GM18502 (cell line): ENCODE data around the gene IL17RD.
"Not testable (repeated sequence)": the region's sequence is repeated elsewhere in the genome, so short reads cannot be mapped to it uniquely, and the experiment has no call there.

ENCODE experiments used
- ATAC-seq: cut with Tn5 transposase; IDR thresholded peaks from one replicate; pipeline ENCODE4 v1.9.1; 2021; ENCODE audit warnings: mild to moderate bottlenecking; ENCODE audit not compliant: unreplicated experiment, poor library complexity

The IL17RD gene

DNA sequence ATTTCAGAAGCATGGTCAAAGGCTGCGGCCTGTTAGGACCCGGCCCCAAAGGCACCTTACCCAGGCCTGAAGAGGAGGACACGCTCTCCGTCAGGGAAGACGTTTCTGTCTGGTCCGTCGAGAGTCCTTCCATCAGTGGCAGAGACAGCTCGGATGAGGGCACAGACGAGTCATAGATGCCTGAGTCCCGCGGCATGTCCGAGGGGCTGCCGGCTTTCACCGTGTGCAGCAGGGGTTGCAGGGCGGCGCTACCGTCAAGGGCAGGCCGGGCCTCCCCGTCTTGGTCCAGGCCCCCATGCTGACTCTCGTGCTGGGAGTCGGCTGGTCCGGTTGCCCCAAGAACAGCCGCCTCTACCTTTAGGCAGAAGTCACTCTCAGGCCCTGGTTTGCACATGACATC, 67.6 kb downstream of the IL17RD start:
- ATAC-seq = no peak

DNA sequence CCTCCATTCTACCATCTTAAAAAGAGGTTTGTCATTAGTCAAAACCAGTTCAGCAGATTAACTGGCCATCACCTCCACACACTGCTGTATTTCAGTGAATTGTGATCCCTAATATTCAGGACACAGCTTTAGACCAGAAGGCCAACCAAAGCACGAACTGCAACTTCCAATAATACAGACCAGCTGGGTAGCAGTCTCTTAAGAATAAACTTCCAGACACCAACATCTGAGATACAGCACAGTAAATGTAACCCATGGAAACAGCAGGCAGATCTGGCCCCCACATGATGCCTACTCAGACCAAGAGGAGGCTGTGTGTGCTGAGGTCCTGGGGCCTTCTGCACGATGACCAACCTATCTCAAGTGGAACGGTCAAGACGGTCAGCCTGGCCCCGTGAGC, 69.8 kb downstream of the IL17RD start:
- ATAC-seq = no peak

DNA sequence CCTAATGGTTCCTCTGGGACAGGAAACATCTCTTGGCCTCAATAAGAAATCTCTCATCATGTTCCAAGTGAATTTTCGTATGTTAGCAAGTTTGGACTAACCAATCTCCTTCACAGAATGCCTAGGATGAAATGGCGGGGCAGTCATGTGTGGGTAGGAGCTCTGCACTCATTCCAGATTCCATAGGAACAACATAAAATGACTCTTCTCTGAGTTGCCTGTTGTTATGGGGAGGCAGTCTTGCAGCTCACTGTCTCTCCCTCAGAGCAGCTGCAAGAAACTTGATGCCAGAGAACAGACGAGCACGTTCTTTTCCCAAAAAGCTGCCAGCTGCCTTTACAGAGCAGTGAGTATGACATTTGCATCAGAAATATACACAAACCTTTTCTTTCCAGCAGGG, 70.6 kb downstream of the IL17RD start:
- no peak for ATAC-seq

DNA sequence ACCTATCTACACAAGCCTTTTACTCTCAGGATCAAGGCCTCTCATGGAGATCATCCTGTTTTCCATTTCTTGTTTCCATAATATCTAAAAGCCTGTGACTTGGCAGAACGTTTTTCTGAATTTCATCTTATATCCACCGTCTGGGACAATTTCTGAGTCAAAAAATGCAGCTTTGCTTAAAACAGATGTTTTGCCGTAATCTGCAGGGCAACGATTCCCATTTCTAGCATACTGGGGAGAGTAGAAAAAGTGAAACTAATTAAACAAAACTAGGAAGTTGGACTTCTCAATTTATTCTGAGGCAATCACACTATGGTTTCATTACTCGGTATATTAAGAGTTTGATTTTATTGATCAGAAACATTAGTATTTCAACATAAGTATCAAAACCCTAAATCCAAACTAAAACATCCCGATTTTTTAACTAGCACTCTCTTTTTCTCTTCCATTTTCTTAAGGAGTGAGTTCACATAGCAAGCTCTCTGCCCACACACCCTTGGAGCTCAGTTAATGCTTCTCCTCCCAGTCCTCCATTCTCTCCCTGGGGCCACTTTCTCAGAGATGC, 71.1 kb downstream of the IL17RD start:
- ATAC-seq = no peak

DNA sequence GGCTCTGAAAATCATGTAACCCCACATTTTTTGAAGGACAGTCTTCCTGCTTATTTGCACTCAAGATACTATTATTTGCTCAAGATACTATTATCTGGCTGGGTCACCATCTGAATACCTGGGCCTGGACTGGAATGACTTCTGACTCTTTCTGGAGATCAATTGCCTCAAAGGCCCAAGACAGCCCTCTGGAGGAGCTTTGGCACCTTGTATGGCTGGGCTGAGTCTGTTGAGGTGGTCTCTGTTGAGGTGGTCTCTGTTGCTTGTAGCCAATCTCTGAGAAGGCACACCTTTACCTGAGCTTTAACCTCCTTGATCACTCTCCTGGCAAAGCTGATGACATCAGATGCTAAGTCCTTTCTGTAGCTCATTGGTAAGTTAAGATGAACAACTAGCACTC, 71.7 kb downstream of the IL17RD start:
- no peak for ATAC-seq

DNA sequence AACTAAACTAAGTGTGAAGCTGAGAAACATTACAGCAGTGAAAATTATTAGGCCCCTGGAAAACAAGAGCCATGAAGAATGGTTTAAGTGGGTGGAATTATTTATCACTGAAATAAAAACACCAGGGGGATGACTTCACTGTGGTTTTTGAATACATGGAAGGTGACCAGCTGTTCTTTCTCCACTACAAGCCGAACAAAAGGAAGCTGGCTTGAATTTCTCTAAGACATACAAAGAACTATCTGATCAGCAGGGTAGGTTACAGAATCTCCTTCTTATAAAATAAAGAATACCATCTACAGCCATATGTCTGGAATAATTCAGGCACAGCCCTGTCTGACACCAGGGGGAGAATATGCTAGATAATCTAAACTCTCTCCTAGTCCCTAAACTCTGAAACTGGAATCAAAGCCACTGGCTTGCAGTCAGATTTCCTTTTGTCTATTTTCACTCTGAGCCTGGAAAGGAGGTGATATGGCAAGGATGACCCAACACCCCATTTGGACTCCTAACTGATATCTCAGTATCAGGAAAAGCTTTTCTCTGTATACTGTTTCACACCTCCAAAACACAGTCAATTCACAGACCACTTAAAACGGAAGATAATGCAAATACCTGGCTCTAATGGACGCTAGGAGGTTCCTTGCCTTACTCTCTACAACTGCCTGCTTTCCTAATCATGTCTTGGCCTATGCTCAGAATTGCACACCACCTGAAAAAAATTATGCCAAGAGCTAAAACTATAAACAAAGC, 73.5 kb downstream of the IL17RD start:
- no peak for ATAC-seq

DNA sequence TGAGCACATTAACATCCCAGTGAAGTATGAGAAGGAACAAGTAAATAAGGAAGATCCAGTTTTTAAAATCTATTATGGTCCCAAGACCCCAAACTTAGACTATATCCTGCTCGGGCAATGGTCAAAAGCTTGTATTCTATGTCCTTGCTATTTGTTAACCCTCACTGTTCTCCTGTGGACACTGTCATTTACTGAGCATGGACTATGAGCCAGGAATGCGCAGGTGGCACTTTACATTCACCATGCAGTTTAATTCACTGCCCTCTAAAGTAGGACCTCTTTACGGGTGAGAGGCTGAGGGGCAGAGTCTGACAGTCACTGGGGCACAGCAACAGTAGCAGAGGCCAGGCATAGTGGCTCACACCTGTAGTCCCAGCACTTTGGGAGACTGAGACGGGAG, 76.1 kb downstream of the IL17RD start:
- no peak for ATAC-seq

DNA sequence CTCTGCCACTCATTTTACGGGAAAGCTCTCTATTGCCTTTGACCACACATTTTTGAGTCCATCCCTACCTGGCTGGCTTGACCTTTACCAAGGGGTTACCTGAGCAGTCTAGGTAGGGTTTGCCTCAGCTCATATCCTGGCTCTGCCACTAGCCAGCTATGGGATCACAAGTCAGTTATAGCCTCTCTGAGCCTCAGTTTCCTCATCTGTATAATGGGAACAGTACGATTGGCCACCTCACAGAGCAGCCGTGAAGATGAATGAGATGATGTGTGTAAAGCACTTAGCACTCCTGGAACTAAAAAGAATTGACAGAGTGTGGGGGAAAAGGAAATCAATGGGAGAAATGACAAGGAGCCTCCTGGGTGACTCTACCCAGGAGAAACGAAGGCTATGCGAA, 76.7 kb downstream of the IL17RD start:
- no peak for ATAC-seq

DNA sequence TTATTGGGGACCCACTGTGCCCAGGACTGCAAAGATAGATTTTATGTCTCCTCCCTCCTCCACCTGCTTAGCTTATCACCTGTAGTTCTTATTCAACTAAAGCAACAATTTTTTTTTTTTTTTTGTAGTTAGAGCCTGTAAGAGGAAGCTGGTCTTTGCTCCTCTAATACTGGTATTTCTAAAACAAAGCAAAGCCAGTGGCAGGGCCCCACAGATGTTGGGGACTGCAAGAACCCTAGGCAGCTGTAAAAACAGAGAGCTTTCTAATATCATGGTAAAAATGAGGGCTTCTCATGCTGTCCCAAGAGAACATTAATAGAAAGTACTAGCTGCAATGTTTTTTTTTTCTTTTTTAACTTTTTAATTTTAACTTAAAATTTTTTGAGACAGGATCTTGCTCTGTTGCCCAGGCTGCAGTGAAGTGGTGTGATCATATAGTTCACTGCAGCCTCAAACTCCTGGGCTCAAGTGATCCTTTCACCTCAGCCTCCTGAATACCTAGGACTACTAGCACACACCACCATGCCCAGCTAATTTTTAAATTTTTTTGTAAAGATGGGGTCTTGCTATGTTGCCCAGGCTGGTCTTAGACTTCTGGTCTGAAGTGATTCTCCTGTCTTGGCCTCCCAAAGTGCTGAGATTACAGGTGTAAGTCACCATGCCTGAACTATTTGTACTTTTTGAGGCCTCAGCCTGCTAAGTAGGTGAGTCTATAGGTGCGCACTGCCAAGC, 77.6 kb downstream of the IL17RD start:
- ATAC-seq = no peak

DNA sequence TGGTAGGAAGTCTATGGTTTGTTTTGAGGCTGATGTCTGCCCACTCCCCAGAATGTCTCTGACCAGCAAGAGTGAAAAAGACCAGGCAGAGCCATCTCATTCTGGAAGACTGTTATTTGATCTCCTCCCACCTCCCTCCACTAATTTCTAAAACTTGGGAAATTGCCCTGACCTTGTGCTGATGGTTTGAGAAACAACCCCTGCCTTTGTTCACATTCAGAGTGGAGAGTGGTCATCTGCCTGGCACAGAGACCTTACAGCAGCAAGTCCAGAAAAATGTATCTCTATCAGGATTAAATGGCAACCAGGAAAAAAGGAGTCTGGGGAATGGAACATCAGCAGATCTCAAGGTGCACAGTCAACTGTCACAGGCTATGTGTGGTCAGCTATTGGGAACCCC, 79.0 kb downstream of the IL17RD start:
- no peak for ATAC-seq

DNA sequence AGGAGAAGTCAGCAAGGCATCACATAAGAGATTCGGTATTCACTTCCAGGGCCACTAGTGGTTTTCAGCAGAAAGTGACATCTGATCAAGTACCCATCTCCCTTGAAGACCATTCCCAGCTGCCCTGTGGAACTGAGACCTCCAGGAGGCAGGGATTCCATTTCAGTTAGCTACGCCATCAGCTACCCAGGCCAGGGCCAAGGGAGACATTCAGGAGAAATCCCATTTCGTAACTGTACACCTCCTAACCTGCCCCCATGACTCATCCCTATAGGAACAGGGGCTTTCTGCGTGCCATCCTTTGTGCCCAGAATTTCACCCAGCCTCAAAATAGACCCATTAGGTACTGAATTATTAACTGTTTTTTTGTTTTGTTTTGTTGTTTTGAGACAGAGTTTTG, 79.9 kb downstream of the IL17RD start:
- ATAC-seq = no peak

DNA sequence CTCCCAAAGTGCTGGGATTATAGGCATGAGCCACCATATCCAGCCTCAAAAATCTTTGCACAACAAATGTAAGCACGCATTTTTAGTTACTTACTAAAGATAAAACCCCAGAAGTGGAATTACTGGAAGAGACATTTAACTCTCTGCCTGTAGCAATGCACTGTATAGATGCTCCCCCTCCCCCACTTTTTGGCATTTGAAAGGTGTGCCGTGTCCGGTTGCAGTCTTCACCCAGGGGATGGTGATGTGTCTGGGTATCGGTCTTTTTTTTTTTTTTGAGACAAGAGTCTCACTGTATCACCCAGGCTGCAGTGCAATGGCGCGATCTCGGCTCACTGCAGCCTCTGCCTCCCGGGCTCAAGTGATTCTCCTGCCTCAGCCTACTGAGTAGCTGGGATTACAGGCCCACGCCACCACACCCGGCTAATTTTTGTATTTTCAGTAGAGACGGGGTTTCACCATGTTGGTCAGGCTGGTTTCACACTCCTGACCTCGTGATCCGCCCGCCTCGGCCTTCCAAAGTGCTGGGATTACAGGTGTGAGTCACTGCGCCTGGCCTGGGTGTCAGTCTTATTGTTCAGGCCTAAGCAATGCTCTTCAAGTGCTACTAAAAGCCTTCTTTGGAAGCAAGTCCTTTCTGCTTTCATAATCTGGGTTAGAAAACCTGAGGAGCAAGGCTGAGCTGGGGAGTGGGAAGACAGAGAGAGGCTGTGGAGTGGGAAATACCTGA, 81.7 kb downstream of the IL17RD start:
- ATAC-seq = not testable (repeated sequence)

DNA sequence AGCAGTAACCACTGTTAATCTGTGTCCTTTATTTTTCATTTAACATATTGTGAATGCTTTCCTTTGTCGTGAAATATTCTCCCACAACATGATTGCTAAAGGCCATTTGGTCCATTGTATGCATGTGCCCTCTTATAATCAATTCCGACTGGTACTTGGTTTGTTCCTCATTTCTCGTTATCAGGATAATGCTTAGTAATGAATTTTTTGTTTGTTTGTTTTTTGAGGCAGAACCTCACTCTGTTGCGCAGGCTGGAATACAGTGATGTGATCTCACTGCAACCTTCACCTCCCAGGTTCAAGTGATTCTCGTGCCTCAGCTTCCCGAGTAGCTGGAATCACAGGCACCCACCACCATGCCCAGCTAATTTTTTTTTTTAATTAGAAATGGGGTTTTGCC, 82.7 kb downstream of the IL17RD start:
- no peak for ATAC-seq

DNA sequence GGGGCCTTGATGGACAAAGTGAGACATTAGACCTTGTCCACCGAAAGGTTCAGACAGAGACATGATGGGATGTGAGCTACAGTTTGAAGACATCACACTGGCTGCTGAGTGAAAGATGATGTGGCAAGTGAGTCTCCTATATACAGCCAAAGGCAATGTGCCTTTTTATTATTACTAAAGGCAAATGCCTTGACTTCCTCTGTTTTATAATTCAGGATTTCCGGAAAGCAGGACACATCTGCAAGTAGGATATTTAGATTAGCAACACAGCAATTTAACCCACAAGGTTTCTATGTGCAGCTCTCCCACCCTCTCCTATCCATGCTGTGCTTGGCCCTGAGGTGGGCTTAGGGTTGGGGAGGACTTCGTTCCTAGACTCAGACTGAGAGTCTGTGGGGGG, 84.0 kb downstream of the IL17RD start:
- ATAC-seq = no peak

DNA sequence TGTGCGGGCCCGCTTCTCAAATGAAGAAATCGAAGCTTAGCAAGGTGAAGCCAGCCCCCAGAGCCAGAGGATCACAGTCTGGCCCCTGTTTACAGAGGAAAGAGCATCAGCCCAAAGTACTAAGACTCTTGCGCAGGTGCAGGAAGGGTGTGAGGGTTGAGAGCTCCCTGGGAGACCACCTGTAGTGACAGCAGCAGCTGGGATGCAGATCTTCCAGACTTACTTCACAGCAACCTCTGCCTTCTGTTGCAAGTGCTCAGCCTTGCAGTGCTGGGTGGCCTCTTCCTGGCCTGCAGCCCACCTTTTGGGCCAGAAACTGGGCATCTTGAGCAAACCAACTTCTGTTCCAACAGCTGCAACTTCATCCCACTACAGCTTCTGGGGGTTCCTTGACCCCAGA, 85.0 kb downstream of the IL17RD start:
- no peak for ATAC-seq

DNA sequence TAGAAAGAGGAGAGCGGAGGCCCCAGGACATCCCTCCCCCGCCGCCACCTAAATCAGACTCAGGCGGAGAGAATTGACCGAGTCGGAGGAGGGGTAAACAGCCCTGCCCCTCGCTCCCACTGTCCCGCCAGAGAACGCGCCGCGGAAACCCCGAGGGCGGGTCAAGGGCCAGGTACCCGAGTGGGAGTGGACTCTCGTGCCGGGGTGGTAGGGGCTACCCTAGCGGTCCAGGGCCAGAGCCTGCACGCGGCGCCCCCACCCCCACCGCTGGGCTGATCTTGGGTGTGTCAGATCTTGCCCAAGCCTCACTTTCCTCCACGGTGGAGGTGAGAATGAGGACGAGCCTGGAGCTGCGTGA, 85.7 kb downstream of the IL17RD start:
- no peak for ATAC-seq

DNA sequence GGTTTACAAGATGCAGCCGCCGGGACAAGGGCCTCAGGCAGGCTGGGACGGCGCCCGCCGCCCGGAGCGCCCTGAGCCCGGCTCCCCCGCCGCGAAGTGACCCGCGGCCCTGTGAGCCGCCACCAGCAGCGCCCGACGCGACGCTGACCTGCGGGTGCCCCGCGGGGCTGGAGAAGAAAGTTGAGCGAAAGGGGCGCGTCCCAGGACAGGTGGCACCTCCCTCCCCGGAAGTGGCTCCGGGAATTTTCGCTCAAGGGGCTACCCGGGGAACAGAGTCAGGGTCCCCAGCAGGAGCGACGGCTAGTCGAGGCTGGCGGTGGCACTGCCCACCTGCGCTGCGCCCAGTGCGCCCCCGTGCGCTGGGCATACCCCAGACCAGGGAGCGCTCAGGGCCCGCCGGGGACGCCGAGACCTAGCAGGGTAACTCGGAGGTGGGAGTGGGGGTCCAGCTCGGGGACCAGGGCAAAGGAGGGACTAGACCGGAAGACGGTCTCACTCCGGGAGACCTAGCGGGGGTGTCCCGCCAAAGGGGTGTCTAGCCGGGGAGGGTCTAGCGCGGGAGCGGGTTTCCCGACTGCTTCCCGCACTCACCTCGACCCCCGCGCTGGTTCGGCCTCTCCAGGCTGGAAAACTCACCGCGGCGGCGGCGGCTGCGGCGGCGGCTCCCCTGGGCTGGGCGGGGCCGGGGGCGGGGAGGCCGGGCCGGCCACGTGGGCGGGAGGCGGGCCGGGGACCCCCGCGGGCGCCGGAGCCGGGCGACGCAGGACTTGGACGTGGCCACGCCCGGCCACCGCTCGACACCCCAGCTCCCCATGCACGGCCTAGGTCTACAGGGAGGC, 86.3 kb downstream of the IL17RD start:
- ATAC-seq = no peak

DNA sequence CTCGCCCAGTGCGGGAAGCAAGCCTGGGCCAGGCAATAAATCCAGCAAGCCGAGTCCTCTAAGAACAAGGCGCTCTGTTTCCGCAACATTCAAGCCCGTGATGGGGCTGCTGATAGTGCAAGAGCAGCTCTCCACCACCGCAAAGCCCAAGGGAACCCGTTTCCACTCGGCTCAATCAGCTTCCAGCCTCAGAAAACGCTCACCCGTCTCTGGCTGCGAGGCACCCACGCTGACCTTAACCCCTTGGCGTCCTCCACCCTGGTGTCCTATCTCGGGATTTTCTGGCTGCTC, 86.9 kb downstream of the IL17RD start:
- no peak for ATAC-seq

DNA sequence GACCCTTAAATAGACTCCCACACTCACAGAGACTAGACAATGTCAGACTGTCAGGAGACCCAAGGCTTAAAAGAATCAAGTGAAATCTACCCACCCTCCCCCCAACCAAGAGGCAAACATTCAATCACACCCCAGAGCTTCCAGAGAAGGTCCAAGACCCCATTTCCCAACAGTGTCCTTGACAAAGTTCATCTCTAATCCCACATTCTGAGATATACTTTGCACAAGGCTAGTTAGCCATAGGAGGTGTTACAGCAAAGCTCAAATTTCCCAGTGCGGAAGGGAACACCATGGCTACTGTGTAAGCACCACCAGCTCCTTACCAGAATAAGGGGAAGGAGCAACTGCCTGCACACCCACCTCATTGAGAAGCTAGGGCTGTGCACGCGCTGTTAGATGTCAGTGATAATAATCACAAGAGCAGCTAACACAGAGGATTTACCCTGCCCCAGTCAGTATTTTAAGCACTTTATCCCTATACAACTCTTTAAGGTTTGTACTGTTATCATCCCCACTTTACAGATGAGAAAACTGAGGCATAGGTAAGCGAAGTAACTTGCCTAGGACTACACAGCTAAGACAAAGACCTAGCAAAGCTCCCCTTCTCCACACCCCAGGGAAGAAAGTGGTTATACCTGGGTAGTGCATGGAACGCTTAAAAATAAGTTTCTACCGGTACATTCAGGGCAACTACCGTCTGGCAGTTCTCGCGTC, 87.4 kb downstream of the IL17RD start:
- ATAC-seq = no peak

DNA sequence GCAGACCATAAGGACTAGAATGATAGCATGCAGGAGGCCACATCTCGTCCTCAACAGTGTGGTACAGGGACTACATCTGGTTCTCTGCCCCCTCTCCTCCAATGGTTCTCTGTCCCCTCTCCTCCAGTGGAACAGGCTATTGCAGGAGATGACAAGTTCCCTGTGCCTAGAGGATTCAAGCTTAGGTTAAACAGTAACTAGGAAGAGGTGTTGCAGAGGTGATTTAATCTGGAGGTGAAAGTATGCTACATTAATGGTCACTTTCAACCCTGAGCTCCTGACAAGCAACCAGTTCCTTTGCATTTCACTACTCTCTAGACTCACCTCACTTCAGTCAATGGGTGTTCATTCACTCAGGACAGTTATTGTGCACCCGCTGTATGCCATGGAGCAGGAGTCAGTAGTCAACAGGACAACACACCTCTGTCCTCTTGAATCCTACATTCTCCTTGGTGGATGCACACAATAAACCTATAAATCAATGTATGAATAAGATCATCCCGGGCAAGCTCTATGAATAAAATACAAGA, 88.7 kb downstream of the IL17RD start:
- ATAC-seq = no peak
